ENCODE measurements around the gene IRF2BPL. TPM values are rescaled to one million over a fixed set of nuclear protein-coding genes. Genes with fewer than 3 reads are reported as not detected.

Gene IRF2BPL
- total and polyA plus RNA-seq, 2 of the 4 experiments (the other 2 are of a cell fraction), result 6.3 to 14.5 TPM

- TF ChIP-seq CEBPB (IDR thresholded peaks at IDR 0.05; ENCODE audit: low read depth, low read length), result peak; percentile 99
- no peak for TF ChIP-seq MAFK (IDR thresholded peaks at IDR 0.05; ENCODE audit: low read depth, low read length)
- TF ChIP-seq MXI1 (IDR thresholded peaks at IDR 0.05; ENCODE audit: borderline replicate concordance, low read depth, low read length), result no peak
These were observed 4.5 kb upstream of the IRF2BPL start (continued) for GRCh38 chr14:77032844-77033621.

- Histone ChIP-seq H3K27me3 (ENCODE audit: control insufficient read depth, insufficient read depth, low read length) (no peaks in the 10 kb centered on the region), H3K4me3 (ENCODE audit: insufficient read depth, low read depth, low read length) (0 out of 2 replicates have a peak overlapping the region, but pooled peaks have one; percentile 7), H3K4me2 (ENCODE audit: low read depth, low read length) (peak overlapping the region; percentile 80), H3K4me1 (ENCODE audit: control insufficient read depth, insufficient read depth, low read length) (peaks cover 22% of the 10 kb centered on the region), H3K14ac (replicated peaks; ENCODE audit: low read depth, low read length) (peak overlapping the region; percentile 96), H4K20me1 (ENCODE audit: insufficient read depth, low read length) (peaks cover 3% of the 10 kb centered on the region; the same call in 1 of the 2 replicates), H3K23ac (ENCODE audit: low read depth, low read length) (peak overlapping the region; percentile 98), H2BK15ac (ENCODE audit: low read depth, low read length) (peak overlapping the region; percentile 53; the same call in 2 of the 3 replicates), H3K9ac (ENCODE audit: low read depth, low read length) (peak overlapping the region; percentile 80), H4K8ac (ENCODE audit: low read depth in 2 of 2, low read length in 2 of 2) (peak overlapping the region; percentile 48 to 76), H2BK20ac (ENCODE audit: low read depth, low read length) (peak overlapping the region; percentile 82), H3K9me1 (ENCODE audit: insufficient read depth, low read length) (peaks cover under 1% of the 10 kb centered on the region), H4K91ac (ENCODE audit: insufficient read depth, low read depth, low read length) (peak overlapping the region; percentile 98), H2AFZ (replicated peaks; ENCODE audit: low read length, poor library complexity) (peak overlapping the region; percentile 85), H2AK5ac (ENCODE audit: low read depth, low read length) (peak overlapping the region; percentile 89), H3K56ac (ENCODE audit: extremely low read depth, insufficient read depth, low read length) (peak overlapping the region; percentile 80), H2AK9ac (replicated peaks; ENCODE audit: low read depth, low read length, poor library complexity) (peak overlapping the region; percentile 97), H3K18ac (ENCODE audit: low read depth, low read length) (peak overlapping the region; percentile 98), H2BK5ac (ENCODE audit: low read depth, low read length, poor library complexity, severe bottlenecking) (peak overlapping the region; percentile 99), H2BK120ac (ENCODE audit: low read depth, low read length) (peak overlapping the region; percentile 99), H3K36me3 (ENCODE audit: control insufficient read depth, insufficient read depth, low read length) (no peaks in the 10 kb centered on the region), H3K4ac (ENCODE audit: low read depth, low read length) (peak overlapping the region; percentile 95), H3K9me3 (ENCODE audit: control insufficient read depth, insufficient read depth, low read length) (no peaks in the 10 kb centered on the region), H3K79me1 (ENCODE audit: low read depth in 1 of 2, low read length in 2 of 2) (peaks cover 7 to 49% of the 10 kb centered on the region in 2 experiments; a peak in 2 of 4 replicates), H4K5ac (ENCODE audit: low read depth, low read length) (peak overlapping the region; percentile 96), H3K27ac (ENCODE audit: insufficient read depth, low read length) (peak overlapping the region; percentile 99)
- intact Hi-C loops (cut with micrococcal nuclease), result no loop called here
- no peak for ATAC-seq (ENCODE audit: low read depth)
- ChIA-PET CTCF (interaction anchor here (0.9 kb wide), 1 partner anchor 8 kb away, joined by 3 read pairs; no protein-coding TSS in a partner anchor), POLR2A (ENCODE audit: unreplicated experiment) (interaction anchor here (0.6 to 1.9 kb wide), 4 partner anchors 8 to 550 kb away, joined by 3 to 9 read pairs (median 4); no protein-coding TSS in a partner anchor)
- dilution Hi-C loops (cut with HindIII; ENCODE audit: low sequenced_read_pairs, unreplicated experiment), result no loop called here
- in situ Hi-C loops (cut with MboI; ENCODE audit: low sequenced_read_pairs), result loop anchor here (25.0 kb wide), 1 partner anchor 1745 kb away; the partner anchor contains the start of gene FOS
- 0% methylated on average over 1 of the region's 12 CpGs; no CpG with 5 or more reads in 1 of the 2 experiments for WGBS, 2 experiments (ENCODE audit: extremely low coverage in 2 of 2, insufficient read length in 1 of 2)
- no peak for DNase-seq
- BruUV-seq (replicated peaks), result no TSS peak
- TF ChIP-seq CEBPB (IDR thresholded peaks at IDR 0.05; ENCODE audit: low read depth, low read length), result no peak
- no peak; the same call in none of the 2 replicates for TF ChIP-seq POLR2A (IDR thresholded peaks at IDR 0.05; ENCODE audit: low read depth, low read length)
- TF ChIP-seq USF2 (IDR thresholded peaks at IDR 0.05; ENCODE audit: low read depth, low read length), result no peak
- TF ChIP-seq RAD21 (IDR thresholded peaks at IDR 0.05; ENCODE audit: low read length), result no peak
- no peak for TF ChIP-seq MAZ (IDR thresholded peaks at IDR 0.05; ENCODE audit: borderline replicate concordance, low read depth, low read length)
- TF ChIP-seq ELK1 (IDR thresholded peaks at IDR 0.05; ENCODE audit: borderline replicate concordance, low read depth, low read length), result no peak
- no peak for TF ChIP-seq FOS (IDR thresholded peaks at IDR 0.05; ENCODE audit: low read depth, low read length)
- no peak for TF ChIP-seq MAFK (IDR thresholded peaks at IDR 0.05; ENCODE audit: low read depth, low read length)
- no peak for TF ChIP-seq BHLHE40 (IDR thresholded peaks at IDR 0.05; ENCODE audit: low read depth, low read length)
- no peak for TF ChIP-seq SMC3 (IDR thresholded peaks at IDR 0.05; ENCODE audit: low read depth, low read length)
- no peak for TF ChIP-seq RFX5 (IDR thresholded peaks at IDR 0.05; ENCODE audit: low read depth, low read length)
These were observed 4.0 kb upstream of the IRF2BPL start for GRCh38 chr14:77032491-77032843.

All from IMR-90 (cell line).